Stimulated activated naive CD8-positive, alpha-beta T cell treated with anti-CD3 and anti-CD28 coated beads, Interleukin-15, Interleukin-2, amounts not matched to agents 100 ng/mL and 50 ng/mL, for 24 hours (primary cell): ENCODE results near the gene RAB27A.

Source experiments
- H3K27ac Mint-ChIP-seq: one replicate; pipeline ENCODE4 v1.8.0; 2021; ENCODE audit warnings: mild to moderate bottlenecking, mixed read lengths
- H3K27me3 Mint-ChIP-seq: one replicate; pipeline ENCODE4 v1.8.0; 2021; ENCODE audit warnings: mixed read lengths
- H3K36me3 Mint-ChIP-seq: one replicate; pipeline ENCODE4 v1.8.0; 2021; ENCODE audit warnings: low read depth, mixed read lengths
- H3K4me1 Mint-ChIP-seq: one replicate; pipeline ENCODE4 v1.8.0; 2021; ENCODE audit warnings: low read depth, mixed read lengths
- H3K4me3 Mint-ChIP-seq: one replicate; pipeline ENCODE4 v1.8.0; 2021; ENCODE audit warnings: mild to moderate bottlenecking, mixed read lengths
- H3K9me3 Mint-ChIP-seq: one replicate; pipeline ENCODE4 v1.8.0; 2021; ENCODE audit warnings: mixed read lengths

RAB27A gene

GRCh38 chr15:55248895-55249294 lies 40.7 kb downstream of the RAB27A start:
- no peaks in the 10 kb centered on the region for H3K27me3 Mint-ChIP-seq
- no peak overlapping the region for H3K4me3 Mint-ChIP-seq
- H3K36me3 Mint-ChIP-seq: peaks cover 70% of the 10 kb centered on the region
- H3K27ac Mint-ChIP-seq: no peak overlapping the region
- peaks cover 89% of the 10 kb centered on the region for H3K4me1 Mint-ChIP-seq
- no peaks in the 10 kb centered on the region for H3K9me3 Mint-ChIP-seq

GRCh38 chr15:55247766-55248427 lies 41.7 kb downstream of the RAB27A start:
- Mint-ChIP-seq H3K9me3 (no peaks in the 10 kb centered on the region), H3K4me3 (no peak overlapping the region), H3K4me1 (peaks cover 91% of the 10 kb centered on the region), H3K36me3 (peaks cover 71% of the 10 kb centered on the region), H3K27ac (peak overlapping the region; percentile 67), H3K27me3 (no peaks in the 10 kb centered on the region)

- peaks cover 75% of the 10 kb centered on the region for H3K36me3 Mint-ChIP-seq
- H3K4me1 Mint-ChIP-seq: peaks cover 92% of the 10 kb centered on the region
- no peak overlapping the region for H3K4me3 Mint-ChIP-seq
- H3K9me3 Mint-ChIP-seq: no peaks in the 10 kb centered on the region
- peak overlapping the region; percentile 67 for H3K27ac Mint-ChIP-seq
- H3K27me3 Mint-ChIP-seq: no peaks in the 10 kb centered on the region
Observed at GRCh38 chr15:55247311-55247710, 42.3 kb downstream of the RAB27A start.

GRCh38 chr15:55246567-55246966 lies 43.0 kb downstream of the RAB27A start:
- H3K4me3 Mint-ChIP-seq: no peak overlapping the region
- H3K27me3 Mint-ChIP-seq: no peaks in the 10 kb centered on the region
- peaks cover 70% of the 10 kb centered on the region for H3K36me3 Mint-ChIP-seq
- H3K4me1 Mint-ChIP-seq: peaks cover 91% of the 10 kb centered on the region
- H3K9me3 Mint-ChIP-seq: no peaks in the 10 kb centered on the region
- H3K27ac Mint-ChIP-seq: peak overlapping the region; percentile 67

- H3K36me3 Mint-ChIP-seq: peaks cover 70% of the 10 kb centered on the region
- H3K27me3 Mint-ChIP-seq: no peaks in the 10 kb centered on the region
- H3K4me1 Mint-ChIP-seq: peaks cover 90% of the 10 kb centered on the region
- peak overlapping the region; percentile 95 for H3K27ac Mint-ChIP-seq
- peak overlapping the region; percentile 51 for H3K4me3 Mint-ChIP-seq
- H3K9me3 Mint-ChIP-seq: no peaks in the 10 kb centered on the region
Observed at GRCh38 chr15:55245059-55245458, 44.6 kb downstream of the RAB27A start.

- H3K36me3 Mint-ChIP-seq: peaks cover 68% of the 10 kb centered on the region
- H3K27ac Mint-ChIP-seq: peak overlapping the region; percentile 93
- no peaks in the 10 kb centered on the region for H3K9me3 Mint-ChIP-seq
- H3K4me1 Mint-ChIP-seq: peaks cover 97% of the 10 kb centered on the region
- no peaks in the 10 kb centered on the region for H3K27me3 Mint-ChIP-seq
- peak overlapping the region; percentile 51 for H3K4me3 Mint-ChIP-seq
Observed at GRCh38 chr15:55241891-55242290, 47.7 kb downstream of the RAB27A start.

GRCh38 chr15:55241186-55241585 lies 48.4 kb downstream of the RAB27A start:
- no peak overlapping the region for H3K4me3 Mint-ChIP-seq
- peak overlapping the region; percentile 93 for H3K27ac Mint-ChIP-seq
- no peaks in the 10 kb centered on the region for H3K9me3 Mint-ChIP-seq
- H3K4me1 Mint-ChIP-seq: peaks cover 96% of the 10 kb centered on the region
- no peaks in the 10 kb centered on the region for H3K27me3 Mint-ChIP-seq
- H3K36me3 Mint-ChIP-seq: peaks cover 69% of the 10 kb centered on the region

- Mint-ChIP-seq H3K36me3 (peaks cover 77% of the 10 kb centered on the region), H3K4me1 (peaks cover 96% of the 10 kb centered on the region), H3K27me3 (no peaks in the 10 kb centered on the region), H3K9me3 (no peaks in the 10 kb centered on the region), H3K27ac (peak overlapping the region; percentile 93), H3K4me3 (peak overlapping the region; percentile 12)
Observed at GRCh38 chr15:55240125-55240760, 49.4 kb downstream of the RAB27A start.

GRCh38 chr15:55239440-55240124 lies 50.0 kb downstream of the RAB27A start:
- H3K36me3 Mint-ChIP-seq: peaks cover 75% of the 10 kb centered on the region
- no peaks in the 10 kb centered on the region for H3K27me3 Mint-ChIP-seq
- H3K4me1 Mint-ChIP-seq: peaks cover 90% of the 10 kb centered on the region
- H3K4me3 Mint-ChIP-seq: peak overlapping the region; percentile 18
- H3K27ac Mint-ChIP-seq: peak overlapping the region; percentile 93
- H3K9me3 Mint-ChIP-seq: no peaks in the 10 kb centered on the region

- Mint-ChIP-seq H3K9me3 (no peaks in the 10 kb centered on the region), H3K4me3 (no peak overlapping the region), H3K36me3 (peaks cover 76% of the 10 kb centered on the region), H3K27me3 (no peaks in the 10 kb centered on the region), H3K27ac (peak overlapping the region; percentile 93), H3K4me1 (peaks cover 89% of the 10 kb centered on the region)
Observed at GRCh38 chr15:55238877-55239276, 50.7 kb downstream of the RAB27A start.

- Mint-ChIP-seq H3K27ac (peak overlapping the region; percentile 93), H3K36me3 (peaks cover 80% of the 10 kb centered on the region), H3K27me3 (no peaks in the 10 kb centered on the region), H3K9me3 (no peaks in the 10 kb centered on the region), H3K4me1 (peaks cover 75% of the 10 kb centered on the region), H3K4me3 (peak overlapping the region; percentile 77)
Observed at GRCh38 chr15:55237219-55238130, 52.1 kb downstream of the RAB27A start.

GRCh38 chr15:55235546-55236036 lies 54.0 kb downstream of the RAB27A start:
- H3K9me3 Mint-ChIP-seq: no peaks in the 10 kb centered on the region
- H3K36me3 Mint-ChIP-seq: peaks cover 88% of the 10 kb centered on the region
- peak overlapping the region; percentile 86 for H3K27ac Mint-ChIP-seq
- no peaks in the 10 kb centered on the region for H3K27me3 Mint-ChIP-seq
- peak overlapping the region; percentile 70 for H3K4me3 Mint-ChIP-seq
- peaks cover 70% of the 10 kb centered on the region for H3K4me1 Mint-ChIP-seq

- no peaks in the 10 kb centered on the region for H3K27me3 Mint-ChIP-seq
- H3K27ac Mint-ChIP-seq: no peak overlapping the region
- no peaks in the 10 kb centered on the region for H3K9me3 Mint-ChIP-seq
- peaks cover 69% of the 10 kb centered on the region for H3K4me1 Mint-ChIP-seq
- H3K36me3 Mint-ChIP-seq: peaks cover 88% of the 10 kb centered on the region
- H3K4me3 Mint-ChIP-seq: peak overlapping the region; percentile 14
Observed at GRCh38 chr15:55234800-55235104, 54.9 kb downstream of the RAB27A start.

- H3K4me1 Mint-ChIP-seq: peaks cover 68% of the 10 kb centered on the region
- H3K36me3 Mint-ChIP-seq: peaks cover 87% of the 10 kb centered on the region
- peak overlapping the region; percentile 34 for H3K27ac Mint-ChIP-seq
- H3K27me3 Mint-ChIP-seq: no peaks in the 10 kb centered on the region
- H3K4me3 Mint-ChIP-seq: peak overlapping the region; percentile 14
- H3K9me3 Mint-ChIP-seq: no peaks in the 10 kb centered on the region
Observed at GRCh38 chr15:55234104-55234799, 55.4 kb downstream of the RAB27A start.
